Adipocyte (in vitro differentiated cells): ENCODE results near the gene DMRTB1.

Source experiments
- DNase-seq: peaks from one replicate; pipeline ENCODE4 v3.0.0-alpha.2; 2015; ENCODE audit warnings: low read depth
- H3K27me3 ChIP-seq: replicated peaks from 2 replicates; pipeline ENCODE4 v1.7.0; 2013; ENCODE audit warnings: mild to moderate bottlenecking, low read length, moderate library complexity; ENCODE audit not compliant: control insufficient read depth, insufficient read depth
- H3K36me3 ChIP-seq: 2 replicates; pipeline ENCODE4 v1.7.0; 2013; ENCODE audit warnings: low read length, mild to moderate bottlenecking, moderate library complexity; ENCODE audit not compliant: control insufficient read depth, insufficient read depth, severe bottlenecking
- H3K4me1 ChIP-seq: 2 replicates; pipeline ENCODE4 v1.7.0; 2013; ENCODE audit warnings: mild to moderate bottlenecking, low read length, moderate library complexity; ENCODE audit not compliant: control insufficient read depth, insufficient read depth
- H3K4me3 ChIP-seq: 2 replicates; pipeline ENCODE4 v1.7.0; 2013; ENCODE audit warnings: mild to moderate bottlenecking, low read length, moderate library complexity
- H3K9ac ChIP-seq: 2 replicates; pipeline ENCODE4 v1.7.0; 2013; ENCODE audit warnings: mild to moderate bottlenecking, low read length, moderate library complexity
- H3K9me3 ChIP-seq: 2 replicates; pipeline ENCODE4 v1.7.0; 2013; ENCODE audit warnings: mild to moderate bottlenecking, low read length, moderate library complexity; ENCODE audit not compliant: control insufficient read depth

Gene DMRTB1

GRCh38 chr1:53455364-53455991, 3.7 kb upstream of the DMRTB1 start:
- peaks cover 17% of the 10 kb centered on the region for H3K27me3 ChIP-seq
- no peaks in the 10 kb centered on the region for H3K9me3 ChIP-seq
- no peak overlapping the region for H3K9ac ChIP-seq
- no peak for DNase-seq
- H3K4me3 ChIP-seq: no peak overlapping the region
- no peaks in the 10 kb centered on the region for H3K4me1 ChIP-seq
- no peaks in the 10 kb centered on the region for H3K36me3 ChIP-seq

DNA sequence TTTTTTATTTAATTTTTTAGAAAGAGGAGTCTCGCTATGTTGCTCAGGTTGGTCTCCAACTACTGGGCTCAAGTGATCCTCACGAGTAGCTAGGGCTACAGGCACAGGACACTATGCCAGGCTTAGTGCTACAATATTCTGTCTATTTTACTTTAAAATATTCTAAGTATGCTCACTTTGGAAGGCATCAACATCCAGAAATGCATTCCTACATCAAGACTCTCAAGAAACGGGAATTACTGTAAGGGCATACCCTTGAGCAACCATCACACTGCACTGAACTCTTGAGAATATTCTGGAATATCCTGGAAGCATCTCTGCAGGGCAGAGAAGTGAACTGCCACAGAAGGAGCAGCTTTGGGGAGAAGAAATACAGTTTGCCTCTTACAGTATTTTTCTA, 565 bp upstream of the DMRTB1 start:
- H3K9ac ChIP-seq: no peak overlapping the region
- H3K4me3 ChIP-seq: no peak overlapping the region
- H3K9me3 ChIP-seq: no peaks in the 10 kb centered on the region
- peak; percentile 15 for DNase-seq
- H3K36me3 ChIP-seq: no peaks in the 10 kb centered on the region
- H3K4me1 ChIP-seq: no peaks in the 10 kb centered on the region
- H3K27me3 ChIP-seq: peaks cover 42% of the 10 kb centered on the region

GRCh38 chr1:53460211-53460634, 1.0 kb downstream of the DMRTB1 start:
- H3K4me1 ChIP-seq: no peaks in the 10 kb centered on the region
- H3K27me3 ChIP-seq: peaks cover 46% of the 10 kb centered on the region
- H3K9me3 ChIP-seq: no peaks in the 10 kb centered on the region
- H3K9ac ChIP-seq: no peak overlapping the region
- H3K4me3 ChIP-seq: no peak overlapping the region
- no peaks in the 10 kb centered on the region for H3K36me3 ChIP-seq
- no peak for DNase-seq

GRCh38 chr1:53460666-53461322, 1.6 kb downstream of the DMRTB1 start:
- Histone ChIP-seq H3K9ac (no peak overlapping the region), H3K4me3 (no peak overlapping the region), H3K27me3 (peaks cover 43% of the 10 kb centered on the region), H3K9me3 (no peaks in the 10 kb centered on the region), H3K4me1 (no peaks in the 10 kb centered on the region), H3K36me3 (no peaks in the 10 kb centered on the region)
- DNase-seq: no peak

DNA sequence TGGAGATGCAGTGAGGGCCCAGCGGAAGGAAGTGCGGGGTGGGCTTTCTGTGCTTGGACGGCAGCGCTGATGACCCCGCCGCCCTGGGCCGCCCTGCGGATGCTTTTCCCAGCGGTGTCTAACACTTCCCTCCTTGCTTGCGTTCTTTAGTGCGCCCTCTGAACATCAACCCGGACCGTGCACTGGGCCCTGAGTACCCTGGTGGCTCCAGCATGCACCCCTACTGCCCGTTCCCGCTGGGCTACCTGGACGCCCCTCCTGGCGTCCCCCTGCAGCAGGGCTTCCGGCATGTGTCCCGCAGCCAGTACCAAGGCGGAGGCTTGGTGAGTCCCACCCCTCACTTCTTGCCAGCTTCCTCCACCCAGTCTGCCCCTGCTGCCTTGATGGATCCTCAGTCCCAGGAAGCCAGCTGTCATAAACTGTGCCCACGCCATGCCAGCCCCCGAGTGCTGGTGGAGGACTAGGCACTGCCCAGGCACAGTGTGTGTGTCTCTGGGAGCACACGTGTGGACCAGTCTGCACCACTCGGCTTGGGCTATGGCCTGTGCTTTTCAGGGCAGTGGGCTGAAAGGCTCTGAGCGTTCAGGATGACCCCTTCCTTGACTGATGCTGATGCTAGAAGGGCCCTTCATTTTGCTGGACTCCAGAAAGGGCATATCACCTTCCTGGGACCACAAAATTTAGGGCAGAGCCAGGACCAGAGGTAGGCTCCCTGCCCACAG, 2.3 kb downstream of the DMRTB1 start:
- Histone ChIP-seq H3K9ac (no peak overlapping the region), H3K27me3 (peaks cover 38% of the 10 kb centered on the region), H3K9me3 (no peaks in the 10 kb centered on the region), H3K4me1 (no peaks in the 10 kb centered on the region), H3K4me3 (no peak overlapping the region), H3K36me3 (no peaks in the 10 kb centered on the region)
- no peak for DNase-seq

GRCh38 chr1:53462193-53462592, 3.0 kb downstream of the DMRTB1 start:
- Histone ChIP-seq H3K9me3 (no peaks in the 10 kb centered on the region), H3K9ac (no peak overlapping the region), H3K27me3 (peaks cover 33% of the 10 kb centered on the region), H3K4me1 (no peaks in the 10 kb centered on the region), H3K4me3 (no peak overlapping the region), H3K36me3 (no peaks in the 10 kb centered on the region)
- no peak for DNase-seq

- H3K27me3 ChIP-seq: peaks cover 33% of the 10 kb centered on the region
- H3K4me3 ChIP-seq: no peak overlapping the region
- no peak for DNase-seq
Measured at GRCh38 chr1:53462769-53463501, 3.7 kb downstream of the DMRTB1 start.

DNA sequence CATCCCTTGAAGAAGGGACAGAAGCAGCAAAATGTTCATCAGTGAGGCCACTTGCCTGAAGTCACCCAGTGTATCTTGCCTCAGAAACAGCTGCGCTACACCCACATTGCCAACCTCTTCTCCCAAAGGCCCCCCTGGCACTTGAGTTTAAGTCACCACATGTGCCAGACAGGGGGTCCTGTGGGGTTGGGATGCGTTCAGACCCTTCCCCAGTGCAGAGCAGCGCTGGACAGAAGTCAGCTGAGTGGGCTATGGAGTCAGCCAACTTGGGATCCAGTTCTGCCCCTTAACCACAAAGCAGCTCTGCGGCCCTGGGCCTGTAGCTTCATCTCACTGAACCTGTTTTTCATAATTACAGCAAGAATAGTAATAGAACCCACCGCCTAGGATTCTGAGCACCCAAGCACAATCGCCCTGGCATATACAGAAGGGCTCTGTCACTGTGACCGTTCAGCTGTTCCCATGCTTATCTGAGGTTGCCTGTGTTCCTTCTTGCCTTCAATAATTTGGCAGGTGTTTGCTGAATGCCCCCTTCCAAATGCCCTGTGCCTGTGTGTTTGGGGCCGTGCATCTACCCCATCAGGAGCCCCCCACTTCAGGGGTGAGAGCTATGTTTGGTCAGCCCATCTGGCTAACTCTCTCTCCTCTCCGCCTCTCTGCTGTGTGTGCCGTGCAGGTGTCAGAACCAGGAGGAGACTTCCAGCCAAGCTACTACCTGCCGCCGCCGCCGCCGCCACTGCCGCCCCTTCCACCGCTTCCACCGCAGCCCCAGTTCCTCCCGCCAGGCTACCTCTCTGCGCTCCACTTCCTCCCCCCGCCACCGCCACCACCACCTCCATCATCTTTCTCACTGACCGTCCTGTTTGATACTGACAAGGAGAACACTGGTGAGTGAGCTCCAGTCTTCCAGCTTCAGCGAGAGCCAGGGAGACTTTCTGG, 5.0 kb downstream of the DMRTB1 start:
- no peak for DNase-seq
- Histone ChIP-seq H3K36me3 (no peaks in the 10 kb centered on the region), H3K4me3 (no peak overlapping the region), H3K4me1 (no peaks in the 10 kb centered on the region), H3K27me3 (peaks cover 33% of the 10 kb centered on the region), H3K9me3 (no peaks in the 10 kb centered on the region), H3K9ac (no peak overlapping the region)

More at GRCh38 chr1:53462769-53463501, 3.7 kb downstream of the DMRTB1 start:
- Histone ChIP-seq H3K36me3 (no peaks in the 10 kb centered on the region), H3K9ac (no peak overlapping the region), H3K4me1 (no peaks in the 10 kb centered on the region), H3K9me3 (no peaks in the 10 kb centered on the region)

DNA sequence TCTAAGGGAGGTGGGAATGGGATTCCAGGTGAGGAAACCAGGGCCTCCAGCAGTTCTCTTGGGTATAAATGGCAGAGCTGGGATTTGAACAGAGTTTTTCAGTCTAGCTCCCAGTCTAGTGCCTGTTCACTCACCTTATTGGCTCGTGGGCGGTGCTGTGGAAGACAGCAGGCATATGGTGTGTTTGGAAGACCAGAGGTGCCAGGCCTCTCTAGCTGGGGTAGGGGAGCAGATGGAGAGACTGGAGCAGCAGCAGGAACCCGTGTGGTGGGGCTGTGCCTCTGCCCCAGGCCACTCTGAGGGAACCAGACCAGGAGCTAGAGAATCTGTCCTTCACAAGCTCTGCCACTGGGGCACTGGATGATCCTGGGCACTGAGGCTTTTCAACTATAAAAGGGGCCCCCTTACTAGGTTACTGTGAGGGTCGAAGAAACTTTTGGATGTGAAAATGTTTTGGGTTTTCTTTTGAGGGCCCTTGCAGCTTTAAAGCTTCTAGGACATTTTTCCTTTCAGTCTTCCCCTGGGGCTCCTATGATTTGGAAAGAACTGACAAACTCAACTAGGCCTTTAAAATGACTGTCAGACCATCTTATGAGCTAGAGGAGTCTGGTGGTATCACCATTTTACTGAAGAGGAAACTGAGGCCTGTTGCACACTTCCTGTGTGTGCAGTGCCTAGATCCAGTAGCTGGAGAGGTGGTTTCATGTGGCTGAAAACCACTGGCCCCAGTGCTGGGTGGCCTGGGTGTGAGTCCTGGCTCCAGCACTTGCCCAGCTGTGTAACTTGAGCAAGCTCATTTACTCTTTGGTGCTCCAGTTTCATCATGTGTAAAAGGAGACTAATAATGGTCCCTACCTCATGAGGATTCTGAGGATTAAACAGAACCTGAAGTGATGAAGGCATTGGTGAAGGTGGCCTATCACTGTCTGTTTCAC, 6.1 kb downstream of the DMRTB1 start:
- Histone ChIP-seq H3K27me3 (peaks cover 33% of the 10 kb centered on the region), H3K9ac (no peak overlapping the region), H3K4me3 (no peak overlapping the region), H3K36me3 (no peaks in the 10 kb centered on the region), H3K9me3 (no peaks in the 10 kb centered on the region), H3K4me1 (no peaks in the 10 kb centered on the region)
- no peak for DNase-seq

DNA sequence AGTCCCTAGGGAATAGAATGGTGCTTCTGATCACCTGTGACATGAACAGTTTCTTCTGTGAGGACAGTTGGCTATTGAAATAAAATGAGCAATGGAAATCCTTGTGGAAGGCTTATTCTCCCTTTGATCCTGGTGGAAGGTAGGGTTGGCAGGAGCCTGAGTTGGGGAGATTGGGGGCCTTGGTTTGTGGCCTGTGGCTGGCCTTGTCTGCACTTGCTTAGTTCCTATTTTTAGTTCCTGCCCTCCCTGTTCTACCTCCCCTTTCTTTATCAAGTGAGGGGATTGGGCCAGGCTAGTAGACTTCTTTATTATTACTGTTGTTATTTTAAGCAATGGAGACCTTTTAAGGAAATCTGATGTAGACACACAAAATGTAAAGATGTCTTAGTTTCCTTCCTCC, 8.2 kb downstream of the DMRTB1 start:
- Histone ChIP-seq H3K4me3 (no peak overlapping the region), H3K4me1 (no peaks in the 10 kb centered on the region), H3K9ac (no peak overlapping the region), H3K9me3 (no peaks in the 10 kb centered on the region), H3K36me3 (no peaks in the 10 kb centered on the region), H3K27me3 (peaks cover 20% of the 10 kb centered on the region)
- no peak for DNase-seq
